Calu3 (cell line): ENCODE results near the gene DEFB112. TPM values are rescaled to one million over a fixed set of nuclear protein-coding genes. Genes with fewer than 3 reads are reported as not detected.

Experiments used
- BruUV-seq: library from RNA; stranded (reverse); fragments of 400-500 nt; replicated peaks from 2 replicates; lab custom pipeline; 2021; lab: Mats Ljungman, UMichigan
- CTCF ChIA-PET: fragments of 300-600 bp; sonication (Branson Sonifier 250); formaldehyde crosslinking; loops from one replicate; lab custom pipeline; 2022; ENCODE audit warnings: antibody characterized with exemption; lab: Charles Lee
- DNase-seq: peaks from one replicate; pipeline ENCODE4 v3.0.0; 2022
- H3K27ac Mint-ChIP-seq: one replicate; pipeline ENCODE4 v1.8.0; 2022; ENCODE audit warnings: mixed read lengths; ENCODE audit not compliant: unreplicated experiment
- H3K27me3 Mint-ChIP-seq: one replicate; pipeline ENCODE4 v1.8.0; 2022; ENCODE audit warnings: mixed read lengths; ENCODE audit not compliant: unreplicated experiment
- H3K36me3 Mint-ChIP-seq: one replicate; pipeline ENCODE4 v1.8.0; 2022; ENCODE audit warnings: mild to moderate bottlenecking, moderate library complexity, mixed read lengths; ENCODE audit not compliant: insufficient read depth, unreplicated experiment
- H3K4me1 Mint-ChIP-seq: one replicate; pipeline ENCODE4 v1.8.0; 2022; ENCODE audit warnings: mild to moderate bottlenecking, low read depth, mixed read lengths; ENCODE audit not compliant: unreplicated experiment
- H3K4me3 Mint-ChIP-seq: one replicate; pipeline ENCODE4 v1.8.0; 2022; ENCODE audit warnings: mild to moderate bottlenecking, low read depth, moderate library complexity, mixed read lengths; ENCODE audit not compliant: unreplicated experiment
- H3K9me3 Mint-ChIP-seq: one replicate; pipeline ENCODE4 v1.8.0; 2022; ENCODE audit warnings: low read depth, mixed read lengths; ENCODE audit not compliant: unreplicated experiment
- CTCF ChIP-seq: fragments of 200-600 bp; IDR thresholded peaks from one replicate; pipeline ENCODE4 v1.8.0; 2022; ENCODE audit warnings: antibody characterized with exemption; ENCODE audit not compliant: unreplicated experiment
- intact Hi-C: fragments of 100-400 bp; cut with micrococcal nuclease; formaldehyde crosslinking; loops from one replicate; pipeline ENCODE4 v1.10.0; 2022; ENCODE audit not compliant: unreplicated experiment
- total RNA-seq: library from RNA; stranded (reverse); gene quantifications from 2 replicates; pipeline ENCODE4 v1.2.3, GENCODE V29; 2022

The DEFB112 gene
- total RNA-seq, 1 experiment from 2014 or later = not detected

DNA sequence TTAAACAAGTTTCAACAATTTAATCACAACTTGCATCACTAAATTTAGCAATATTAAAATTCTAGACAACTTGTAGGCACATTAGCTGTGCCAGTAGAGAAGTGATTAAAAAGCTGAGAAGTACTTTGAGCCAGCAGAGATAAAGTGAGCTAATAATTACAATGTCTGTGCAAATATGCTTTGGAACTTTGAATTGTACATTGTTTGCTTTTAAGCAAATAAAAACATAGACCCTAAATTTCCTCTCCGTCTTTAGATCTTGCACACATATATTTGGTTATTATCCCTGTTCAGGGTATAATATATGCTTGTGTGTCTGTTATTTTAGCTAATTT, 44.2 kb upstream of the DEFB112 start:
- Mint-ChIP-seq H3K27ac (no peak overlapping the region), H3K27me3 (no peaks in the 10 kb centered on the region), H3K4me3 (no peak overlapping the region), H3K9me3 (peaks cover 2% of the 10 kb centered on the region), H3K36me3 (no peaks in the 10 kb centered on the region), H3K4me1 (peaks cover 17% of the 10 kb centered on the region)
- no peak for DNase-seq
- no peak for TF ChIP-seq CTCF
- intact Hi-C loops = loop anchor here (2.0 kb wide), 1 partner anchor 51 kb away; no protein-coding TSS in a partner anchor
- BruUV-seq = no TSS peak
- CTCF ChIA-PET = interaction anchor here (0.5 to 1.2 kb wide), 4 partner anchors 9 to 554 kb away, joined by 3 to 7 read pairs (median 4); no protein-coding TSS in a partner anchor

DNA sequence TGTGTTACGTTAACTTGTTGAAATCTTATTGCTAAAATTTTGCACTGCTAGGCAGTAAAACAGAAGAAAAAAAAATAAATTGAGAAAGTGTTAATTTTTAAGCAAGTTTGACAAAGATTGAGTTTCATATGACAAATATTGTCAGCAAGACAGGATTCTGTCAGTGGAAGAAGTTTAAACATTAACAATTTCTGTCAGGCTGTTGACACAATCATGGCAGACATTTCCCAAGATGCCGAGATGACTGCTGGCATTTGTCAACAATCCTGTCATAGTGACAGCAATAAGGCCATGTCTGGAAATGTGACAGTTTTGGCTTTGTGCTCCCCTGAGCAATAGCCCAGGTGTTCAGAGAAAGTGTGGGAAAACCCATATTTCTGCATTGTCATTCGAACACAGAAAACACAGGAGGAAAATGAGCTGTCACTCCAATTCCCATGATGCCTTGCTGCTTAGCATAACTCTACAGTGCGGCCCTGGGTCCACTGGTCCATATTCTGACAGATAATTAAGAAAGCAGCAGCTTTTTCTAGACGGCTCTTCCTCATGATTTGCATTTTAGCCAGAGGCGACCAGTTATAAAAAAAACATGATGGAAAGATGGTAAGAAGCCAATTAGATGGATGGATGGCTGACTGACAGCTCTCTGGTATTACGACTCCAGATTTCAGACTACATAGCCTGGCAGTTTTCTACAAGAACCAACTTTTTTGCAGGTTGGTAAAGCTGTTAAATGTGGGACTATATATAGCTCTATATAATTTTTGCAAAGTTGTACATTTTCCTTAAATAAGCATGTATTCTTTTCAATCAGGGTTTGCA, 43.6 kb upstream of the DEFB112 start:
- DNase-seq = peak; percentile 56
- H3K36me3 Mint-ChIP-seq = no peaks in the 10 kb centered on the region
- CTCF ChIA-PET = interaction anchor here (0.8 to 1.2 kb wide), 3 partner anchors 10 to 86 kb away, joined by 3 to 7 read pairs (median 3); no protein-coding TSS in a partner anchor
- TSS peak; percentile 81 for BruUV-seq
- TF ChIP-seq CTCF = no peak
- H3K9me3 Mint-ChIP-seq = peaks cover 2% of the 10 kb centered on the region
- H3K4me3 Mint-ChIP-seq = peak overlapping the region; percentile 24
- intact Hi-C loops = loop anchor here (2.0 kb wide), 1 partner anchor 51 kb away; no protein-coding TSS in a partner anchor
- peaks cover 17% of the 10 kb centered on the region for H3K4me1 Mint-ChIP-seq
- peak overlapping the region; percentile 68 for H3K27ac Mint-ChIP-seq
- H3K27me3 Mint-ChIP-seq = no peaks in the 10 kb centered on the region

DNA sequence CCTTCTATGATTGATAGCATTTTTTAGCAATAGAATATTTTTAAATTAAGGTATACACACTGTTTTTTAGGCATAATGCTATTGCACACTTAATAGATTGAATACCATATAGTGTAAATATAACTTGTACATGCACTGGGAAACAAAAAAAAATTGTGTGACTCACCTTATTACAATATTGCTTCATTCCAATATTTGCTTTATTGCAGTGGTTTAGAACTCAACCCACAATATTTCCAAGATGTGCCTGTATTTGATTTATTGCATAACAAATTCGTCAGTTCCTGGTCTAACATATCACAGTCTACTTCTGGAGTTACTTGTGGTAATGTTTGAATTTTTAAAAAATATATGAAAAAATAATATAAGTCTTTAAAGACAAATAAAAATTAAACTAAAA, 41.9 kb upstream of the DEFB112 start:
- no peak for TF ChIP-seq CTCF
- DNase-seq = no peak
- intact Hi-C loops = loop anchor here (2.0 kb wide), 1 partner anchor 49 kb away; no protein-coding TSS in a partner anchor
- Mint-ChIP-seq H3K9me3 (peaks cover 2% of the 10 kb centered on the region), H3K4me1 (peaks cover 26% of the 10 kb centered on the region), H3K27me3 (no peaks in the 10 kb centered on the region), H3K4me3 (no peak overlapping the region), H3K36me3 (no peaks in the 10 kb centered on the region), H3K27ac (no peak overlapping the region)
- CTCF ChIA-PET = no interaction called here
- no TSS peak for BruUV-seq

GRCh38 chr6:50089911-50090310, 40.2 kb upstream of the DEFB112 start:
- Mint-ChIP-seq H3K27ac (no peak overlapping the region), H3K9me3 (peaks cover 2% of the 10 kb centered on the region), H3K36me3 (no peaks in the 10 kb centered on the region), H3K4me1 (peaks cover 26% of the 10 kb centered on the region), H3K4me3 (no peak overlapping the region), H3K27me3 (no peaks in the 10 kb centered on the region)
- CTCF ChIA-PET = no interaction called here
- DNase-seq = no peak
- intact Hi-C loops = no loop called here
- no TSS peak for BruUV-seq
- TF ChIP-seq CTCF = no peak
